Panc1 (cell line): Measurements from ENCODE around the gene MCMBP.

Experiments used
- POLR2AphosphoS5 ChIP-seq: IDR thresholded peaks from 2 replicates; pipeline ENCODE4 v1.6.1; 2012; ENCODE audit warnings: mild to moderate bottlenecking, low read depth, low read length, moderate library complexity
- SIN3A ChIP-seq: IDR thresholded peaks from 2 replicates; pipeline ENCODE4 v1.6.1; 2012; ENCODE audit warnings: low read depth, mild to moderate bottlenecking, low read length, moderate library complexity, borderline replicate concordance; ENCODE audit not compliant: insufficient read depth
- TCF7L2 ChIP-seq: IDR thresholded peaks from 2 replicates; pipeline ENCODE4 v1.6.1; 2011; ENCODE audit warnings: mild to moderate bottlenecking, low read depth, low read length, inconsistent platforms
- TF ChIP-seq, protein P1 (sequence below): fragments of 450-650 bp; IDR thresholded peaks from 2 replicates; pipeline ENCODE4 v1.5.1; 2017; ENCODE audit warnings: mild to moderate bottlenecking
- TF ChIP-seq, protein P2 (sequence below), 2 experiments: IDR thresholded peaks; 2 replicates each; pipeline ENCODE4 v1.6.1; 2011 to 2012; ENCODE audit warnings: low read depth in 2 of 2, control low read depth in 1 of 2, low read length in 1 of 2, mild to moderate bottlenecking in 1 of 2, moderate library complexity in 1 of 2; ENCODE audit not compliant: insufficient read depth in 1 of 2

GRCh38 chr10:119919271-119919670, 46.6 kb upstream of the MCMBP start:
- TF ChIP-seq, protein P1, sequence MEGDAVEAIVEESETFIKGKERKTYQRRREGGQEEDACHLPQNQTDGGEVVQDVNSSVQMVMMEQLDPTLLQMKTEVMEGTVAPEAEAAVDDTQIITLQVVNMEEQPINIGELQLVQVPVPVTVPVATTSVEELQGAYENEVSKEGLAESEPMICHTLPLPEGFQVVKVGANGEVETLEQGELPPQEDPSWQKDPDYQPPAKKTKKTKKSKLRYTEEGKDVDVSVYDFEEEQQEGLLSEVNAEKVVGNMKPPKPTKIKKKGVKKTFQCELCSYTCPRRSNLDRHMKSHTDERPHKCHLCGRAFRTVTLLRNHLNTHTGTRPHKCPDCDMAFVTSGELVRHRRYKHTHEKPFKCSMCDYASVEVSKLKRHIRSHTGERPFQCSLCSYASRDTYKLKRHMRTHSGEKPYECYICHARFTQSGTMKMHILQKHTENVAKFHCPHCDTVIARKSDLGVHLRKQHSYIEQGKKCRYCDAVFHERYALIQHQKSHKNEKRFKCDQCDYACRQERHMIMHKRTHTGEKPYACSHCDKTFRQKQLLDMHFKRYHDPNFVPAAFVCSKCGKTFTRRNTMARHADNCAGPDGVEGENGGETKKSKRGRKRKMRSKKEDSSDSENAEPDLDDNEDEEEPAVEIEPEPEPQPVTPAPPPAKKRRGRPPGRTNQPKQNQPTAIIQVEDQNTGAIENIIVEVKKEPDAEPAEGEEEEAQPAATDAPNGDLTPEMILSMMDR = no peak
- TF ChIP-seq, protein P2, sequence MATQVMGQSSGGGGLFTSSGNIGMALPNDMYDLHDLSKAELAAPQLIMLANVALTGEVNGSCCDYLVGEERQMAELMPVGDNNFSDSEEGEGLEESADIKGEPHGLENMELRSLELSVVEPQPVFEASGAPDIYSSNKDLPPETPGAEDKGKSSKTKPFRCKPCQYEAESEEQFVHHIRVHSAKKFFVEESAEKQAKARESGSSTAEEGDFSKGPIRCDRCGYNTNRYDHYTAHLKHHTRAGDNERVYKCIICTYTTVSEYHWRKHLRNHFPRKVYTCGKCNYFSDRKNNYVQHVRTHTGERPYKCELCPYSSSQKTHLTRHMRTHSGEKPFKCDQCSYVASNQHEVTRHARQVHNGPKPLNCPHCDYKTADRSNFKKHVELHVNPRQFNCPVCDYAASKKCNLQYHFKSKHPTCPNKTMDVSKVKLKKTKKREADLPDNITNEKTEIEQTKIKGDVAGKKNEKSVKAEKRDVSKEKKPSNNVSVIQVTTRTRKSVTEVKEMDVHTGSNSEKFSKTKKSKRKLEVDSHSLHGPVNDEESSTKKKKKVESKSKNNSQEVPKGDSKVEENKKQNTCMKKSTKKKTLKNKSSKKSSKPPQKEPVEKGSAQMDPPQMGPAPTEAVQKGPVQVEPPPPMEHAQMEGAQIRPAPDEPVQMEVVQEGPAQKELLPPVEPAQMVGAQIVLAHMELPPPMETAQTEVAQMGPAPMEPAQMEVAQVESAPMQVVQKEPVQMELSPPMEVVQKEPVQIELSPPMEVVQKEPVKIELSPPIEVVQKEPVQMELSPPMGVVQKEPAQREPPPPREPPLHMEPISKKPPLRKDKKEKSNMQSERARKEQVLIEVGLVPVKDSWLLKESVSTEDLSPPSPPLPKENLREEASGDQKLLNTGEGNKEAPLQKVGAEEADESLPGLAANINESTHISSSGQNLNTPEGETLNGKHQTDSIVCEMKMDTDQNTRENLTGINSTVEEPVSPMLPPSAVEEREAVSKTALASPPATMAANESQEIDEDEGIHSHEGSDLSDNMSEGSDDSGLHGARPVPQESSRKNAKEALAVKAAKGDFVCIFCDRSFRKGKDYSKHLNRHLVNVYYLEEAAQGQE (IDR thresholded peaks at IDR 0.05; ENCODE audit: insufficient read depth in 1 of 2, low read depth in 2 of 2, low read length in 1 of 2) = no peak
- TF ChIP-seq POLR2AphosphoS5 (no peak), TCF7L2 (no peak), SIN3A (no peak)
